NCI-H69 (cell line): ENCODE results near the gene NTN1.

Experiments
- DNase-seq: peaks from one replicate; lab custom pipeline; 2025; lab: John Stamatoyannopoulos, UW

NTN1 gene

GRCh38 chr17:9217151-9218056, 196.1 kb downstream of the NTN1 start:
- DNase-seq, result peak; percentile 0

- DNase-seq, result no peak
These were observed 196.8 kb downstream of the NTN1 start for GRCh38 chr17:9218064-9218635.

GRCh38 chr17:9218911-9219310, 197.6 kb downstream of the NTN1 start:
- DNase-seq, result no peak

- DNase-seq, result no peak
These were observed 198.5 kb downstream of the NTN1 start for GRCh38 chr17:9219631-9220397.

GRCh38 chr17:9220398-9221146, 199.3 kb downstream of the NTN1 start:
- DNase-seq, result no peak

- DNase-seq, result no peak
These were observed 200.0 kb downstream of the NTN1 start for GRCh38 chr17:9221147-9221921.

GRCh38 chr17:9221922-9222180, 200.5 kb downstream of the NTN1 start:
- no peak for DNase-seq

- DNase-seq, result no peak
These were observed 202.2 kb downstream of the NTN1 start for GRCh38 chr17:9223531-9223930.

- DNase-seq, result no peak
These were observed 203.2 kb downstream of the NTN1 start for GRCh38 chr17:9224485-9224884.

GRCh38 chr17:9225305-9226101, 204.2 kb downstream of the NTN1 start:
- DNase-seq, result no peak

- DNase-seq, result no peak
These were observed 205.0 kb downstream of the NTN1 start for GRCh38 chr17:9226130-9226793.

GRCh38 chr17:9226794-9227135, 205.5 kb downstream of the NTN1 start:
- no peak for DNase-seq

- no peak for DNase-seq
These were observed 206.6 kb downstream of the NTN1 start for GRCh38 chr17:9227819-9228407.

- no peak for DNase-seq
These were observed 207.3 kb downstream of the NTN1 start for GRCh38 chr17:9228408-9229159.

GRCh38 chr17:9229160-9229825, 208.0 kb downstream of the NTN1 start:
- DNase-seq, result no peak

- no peak for DNase-seq
These were observed 208.5 kb downstream of the NTN1 start for GRCh38 chr17:9229826-9230201.

GRCh38 chr17:9230346-9230745, 209.0 kb downstream of the NTN1 start:
- no peak for DNase-seq

GRCh38 chr17:9230861-9231260, 209.6 kb downstream of the NTN1 start:
- DNase-seq, result no peak
